ENCODE measurements around the gene BCL10. TPM values are rescaled to one million over a fixed set of nuclear protein-coding genes. Genes with fewer than 3 reads are reported as not detected.

The BCL10 gene
- total and polyA plus RNA-seq, 2 of the 4 experiments (the other 2 are of a cell fraction) = 15.3 to 30.5 TPM

- Histone ChIP-seq H3K18ac (ENCODE audit: low read depth, low read length) (no peak overlapping the region), H3K4me1 (ENCODE audit: control insufficient read depth, insufficient read depth, low read length) (peaks cover 10% of the 10 kb centered on the region), H3K79me1 (ENCODE audit: low read depth in 1 of 2, low read length in 2 of 2) (no peaks in the 10 kb centered on the region; a peak in 1 of 4 replicates), H2BK120ac (ENCODE audit: low read depth, low read length) (peak overlapping the region; percentile 39; the same call in 1 of the 2 replicates), H3K27ac (ENCODE audit: insufficient read depth, low read length) (no peak overlapping the region), H3K36me3 (ENCODE audit: control insufficient read depth, insufficient read depth, low read length) (no peaks in the 10 kb centered on the region), H3K4me2 (ENCODE audit: low read depth, low read length) (no peak overlapping the region; the same call in 1 of the 2 replicates), H3K9me3 (ENCODE audit: control insufficient read depth, insufficient read depth, low read length) (no peaks in the 10 kb centered on the region), H4K91ac (ENCODE audit: insufficient read depth, low read depth, low read length) (no peak overlapping the region), H3K56ac (ENCODE audit: extremely low read depth, insufficient read depth, low read length) (no peak overlapping the region), H2BK15ac (ENCODE audit: low read depth, low read length) (no peak overlapping the region), H4K8ac (ENCODE audit: low read depth in 2 of 2, low read length in 2 of 2) (no peak overlapping the region), H4K5ac (ENCODE audit: low read depth, low read length) (no peak overlapping the region), H3K14ac (replicated peaks; ENCODE audit: low read depth, low read length) (no peak overlapping the region), H2BK20ac (ENCODE audit: low read depth, low read length) (peak overlapping the region; percentile 30; the same call in 1 of the 2 replicates), H3K23ac (ENCODE audit: low read depth, low read length) (no peak overlapping the region), H4K20me1 (ENCODE audit: insufficient read depth, low read length) (no peaks in the 10 kb centered on the region), H3K27me3 (ENCODE audit: control insufficient read depth, insufficient read depth, low read length) (no peaks in the 10 kb centered on the region), H2AK9ac (replicated peaks; ENCODE audit: low read depth, low read length, poor library complexity) (no peak overlapping the region), H3K4ac (ENCODE audit: low read depth, low read length) (no peak overlapping the region; the same call in 1 of the 2 replicates), H2AFZ (replicated peaks; ENCODE audit: low read length, poor library complexity) (no peak overlapping the region), H3K4me3 (ENCODE audit: insufficient read depth, low read depth, low read length) (no peak overlapping the region), H2AK5ac (ENCODE audit: low read depth, low read length) (no peak overlapping the region), H3K9ac (ENCODE audit: low read depth, low read length) (no peak overlapping the region), H3K9me1 (ENCODE audit: insufficient read depth, low read length) (peaks cover 4% of the 10 kb centered on the region; the same call in 1 of the 2 replicates), H2BK5ac (ENCODE audit: low read depth, low read length, poor library complexity, severe bottlenecking) (peak overlapping the region; percentile 8)
- ChIA-PET POLR2A (ENCODE audit: unreplicated experiment) (no interaction called here), CTCF (no interaction called here)
- intact Hi-C loops (cut with micrococcal nuclease) (no loop called here), dilution Hi-C loops (cut with HindIII; ENCODE audit: low sequenced_read_pairs, unreplicated experiment) (no loop called here), in situ Hi-C loops (cut with MboI; ENCODE audit: low sequenced_read_pairs) (no loop called here)
- WGBS, 2 experiments (ENCODE audit: extremely low coverage in 2 of 2, insufficient read length in 1 of 2) = 61% methylated on average over 5 of the region's 9 CpGs; no CpG with 5 or more reads in 1 of the 2 experiments
- ATAC-seq (ENCODE audit: low read depth) = peak; percentile 97
- no TSS peak for BruUV-seq (replicated peaks)
- peak; percentile 97 for DNase-seq
- TF ChIP-seq RCOR1 (IDR thresholded peaks at IDR 0.05; ENCODE audit: insufficient replicate concordance, low read length) = peak; percentile 99
- TF ChIP-seq BHLHE40 (IDR thresholded peaks at IDR 0.05; ENCODE audit: low read depth, low read length) = peak; percentile 59
- TF ChIP-seq POLR2A (IDR thresholded peaks at IDR 0.05; ENCODE audit: low read depth, low read length) = no peak
- no peak for TF ChIP-seq ELK1 (IDR thresholded peaks at IDR 0.05; ENCODE audit: borderline replicate concordance, low read depth, low read length)
- TF ChIP-seq SMC3 (IDR thresholded peaks at IDR 0.05; ENCODE audit: low read depth, low read length) = no peak
- no peak for TF ChIP-seq CHD1 (IDR thresholded peaks at IDR 0.05; ENCODE audit: low read depth, low read length)
- TF ChIP-seq FOS (IDR thresholded peaks at IDR 0.05; ENCODE audit: low read depth, low read length) = peak; percentile 99
- no peak for TF ChIP-seq NFE2L2 (IDR thresholded peaks at IDR 0.05; ENCODE audit: low read depth, low read length)
- TF ChIP-seq USF2 (IDR thresholded peaks at IDR 0.05; ENCODE audit: low read depth, low read length) = no peak
- TF ChIP-seq MXI1 (IDR thresholded peaks at IDR 0.05; ENCODE audit: borderline replicate concordance, low read depth, low read length) = no peak
- no peak for TF ChIP-seq RFX5 (IDR thresholded peaks at IDR 0.05; ENCODE audit: low read depth, low read length)
- TF ChIP-seq MAFK (IDR thresholded peaks at IDR 0.05; ENCODE audit: low read depth, low read length) = no peak
- TF ChIP-seq MAZ (IDR thresholded peaks at IDR 0.05; ENCODE audit: borderline replicate concordance, low read depth, low read length) = peak; percentile 29; the same call in 1 of the 2 replicates
- peak; percentile 13; the same call in 1 of the 2 replicates for TF ChIP-seq RAD21 (IDR thresholded peaks at IDR 0.05; ENCODE audit: low read length)
- peak; percentile 68; the same call in 1 of the 2 replicates for TF ChIP-seq CEBPB (IDR thresholded peaks at IDR 0.05; ENCODE audit: low read depth, low read length)
Measured at GRCh38 chr1:85289207-85289847, 12.9 kb upstream of the BCL10 start.

All from IMR-90 (cell line).